SU-DHL-6 (cell line): ENCODE data around the gene HSD3B2.

Experiments used
- H2AFZ ChIP-seq: fragments of 200-600 bp; sonication (generic); 2 replicates; pipeline ENCODE4 v1.6.1; 2014; ENCODE audit warnings: low read depth, mild to moderate bottlenecking, moderate library complexity, mixed read lengths, antibody characterized with exemption, low read length; ENCODE audit not compliant: severe bottlenecking
- H3F3A ChIP-seq: fragments of 200-600 bp; shearing (Covaris generic); 2 replicates; pipeline ENCODE4 v1.6.0; 2016; ENCODE audit warnings: antibody characterized with exemption, mild to moderate bottlenecking; ENCODE audit not compliant: insufficient read depth
- H3K27ac ChIP-seq: fragments of 200-600 bp; sonication (generic); 2 replicates; pipeline ENCODE4 v1.5.1; 2016; ENCODE audit warnings: low read depth, mild to moderate bottlenecking, low read length, moderate library complexity, mixed read lengths
- H3K27me3 ChIP-seq: fragments of 200-600 bp; sonication (generic), shearing (Covaris generic); 2 replicates; pipeline ENCODE4 v1.6.0; 2014; ENCODE audit warnings: mild to moderate bottlenecking, low read length
- H3K36me3 ChIP-seq: fragments of 200-600 bp; sonication (generic); 2 replicates; pipeline ENCODE4 v1.6.1; 2014; ENCODE audit warnings: mild to moderate bottlenecking, low read length, mixed read lengths
- H3K4me2 ChIP-seq: fragments of 300-600, 200-600 bp; shearing (Covaris generic), sonication (generic); 2 replicates; pipeline ENCODE4 v1.6.0; 2014; ENCODE audit warnings: low read length, low read depth, mild to moderate bottlenecking; ENCODE audit not compliant: poor library complexity, severe bottlenecking
- H3K4me3 ChIP-seq: fragments of 200-600 bp; sonication (generic); 2 replicates; pipeline ENCODE4 v1.5.1; 2014; ENCODE audit warnings: antibody characterized with exemption, low read length, mild to moderate bottlenecking, mixed read lengths; ENCODE audit not compliant: insufficient read depth, poor library complexity, severe bottlenecking
- H3K79me2 ChIP-seq: fragments of 200-600 bp; sonication (generic); 2 replicates; pipeline ENCODE4 v1.6.1; 2014; ENCODE audit warnings: mild to moderate bottlenecking, low read length, moderate library complexity; ENCODE audit not compliant: insufficient read depth
- H3K9ac ChIP-seq: fragments of 200-600 bp; sonication (generic); 2 replicates; pipeline ENCODE4 v1.7.0; 2014; ENCODE audit warnings: mild to moderate bottlenecking, low read length
- H3K9me2 ChIP-seq: fragments of 200-600 bp; sonication (generic); replicated peaks from 2 replicates; pipeline ENCODE4 v1.6.1; 2014; ENCODE audit warnings: low read length; ENCODE audit not compliant: insufficient read depth
- H3K9me3 ChIP-seq: fragments of 200-600 bp; sonication (generic); 2 replicates; pipeline ENCODE4 v1.6.1; 2014; ENCODE audit warnings: low read length, mixed read lengths; ENCODE audit not compliant: insufficient read depth
- H4K20me1 ChIP-seq: fragments of 200-600 bp; sonication (generic); 2 replicates; pipeline ENCODE4 v1.6.1; 2014; ENCODE audit warnings: low read depth, mild to moderate bottlenecking, antibody characterized with exemption, low read length, moderate library complexity, mixed read lengths
- CTCF ChIP-seq: fragments of 200-600 bp; sonication (generic); IDR thresholded peaks from one replicate; pipeline ENCODE4 v1.5.1; 2017; ENCODE audit warnings: antibody characterized with exemption, mild to moderate bottlenecking, low read length, moderate library complexity; ENCODE audit not compliant: insufficient read depth, poor library complexity, severe bottlenecking
- EZH2phosphoT487 ChIP-seq: fragments of 200-600 bp; sonication (generic), shearing (Covaris generic); conservative IDR thresholded peaks from 2 replicates; pipeline ENCODE4 v1.6.1; 2018; ENCODE audit warnings: mild to moderate bottlenecking, antibody characterized with exemption, low read length, moderate library complexity, mixed read lengths

The HSD3B2 gene

GRCh38 chr1:119385650-119386049 is 29.3 kb upstream of the HSD3B2 start:
- no peak overlapping the region for H3K4me3 ChIP-seq
- H3K27ac ChIP-seq: no peak overlapping the region
- H3K4me2 ChIP-seq: no peak overlapping the region

GRCh38 chr1:119387858-119388257 is 27.1 kb upstream of the HSD3B2 start:
- no peak overlapping the region for H3K9ac ChIP-seq
- no peak overlapping the region for H3K4me2 ChIP-seq
- no peaks in the 10 kb centered on the region for H3F3A ChIP-seq
- H3K9me2 ChIP-seq: no peaks in the 10 kb centered on the region
- H3K36me3 ChIP-seq: no peaks in the 10 kb centered on the region
- H3K9me3 ChIP-seq: no peaks in the 10 kb centered on the region
- no peak for TF ChIP-seq EZH2phosphoT487
- TF ChIP-seq CTCF: no peak
- H3K4me3 ChIP-seq: no peak overlapping the region
- no peaks in the 10 kb centered on the region for H3K79me2 ChIP-seq
- H4K20me1 ChIP-seq: no peaks in the 10 kb centered on the region
- no peak overlapping the region for H3K27ac ChIP-seq
- no peaks in the 10 kb centered on the region for H3K27me3 ChIP-seq
- H2AFZ ChIP-seq: no peak overlapping the region

More at GRCh38 chr1:119385650-119386049, 29.3 kb upstream of the HSD3B2 start:
- TF ChIP-seq EZH2phosphoT487: no peak
- TF ChIP-seq CTCF: no peak
- H3K36me3 ChIP-seq: no peaks in the 10 kb centered on the region
- no peaks in the 10 kb centered on the region for H3K9me3 ChIP-seq
- H3K27me3 ChIP-seq: no peaks in the 10 kb centered on the region
- H3F3A ChIP-seq: no peaks in the 10 kb centered on the region
- no peaks in the 10 kb centered on the region for H4K20me1 ChIP-seq
- no peak overlapping the region for H2AFZ ChIP-seq
- H3K9me2 ChIP-seq: no peaks in the 10 kb centered on the region
- H3K9ac ChIP-seq: no peak overlapping the region
- H3K79me2 ChIP-seq: no peaks in the 10 kb centered on the region

GRCh38 chr1:119388450-119388849 is 26.5 kb upstream of the HSD3B2 start:
- no peak overlapping the region for H2AFZ ChIP-seq
- H3K27me3 ChIP-seq: no peaks in the 10 kb centered on the region
- H3K9ac ChIP-seq: no peak overlapping the region
- no peaks in the 10 kb centered on the region for H3K9me3 ChIP-seq
- no peak overlapping the region for H3K4me2 ChIP-seq
- H4K20me1 ChIP-seq: no peaks in the 10 kb centered on the region
- H3F3A ChIP-seq: no peaks in the 10 kb centered on the region
- TF ChIP-seq CTCF (no peak), EZH2phosphoT487 (no peak)
- H3K4me3 ChIP-seq: no peak overlapping the region
- H3K27ac ChIP-seq: no peak overlapping the region
- no peaks in the 10 kb centered on the region for H3K36me3 ChIP-seq
- no peaks in the 10 kb centered on the region for H3K9me2 ChIP-seq
- H3K79me2 ChIP-seq: no peaks in the 10 kb centered on the region

GRCh38 chr1:119390526-119390925 is 24.4 kb upstream of the HSD3B2 start:
- no peak overlapping the region for H2AFZ ChIP-seq
- H3K36me3 ChIP-seq: no peaks in the 10 kb centered on the region
- no peaks in the 10 kb centered on the region for H3K9me3 ChIP-seq
- H3K4me3 ChIP-seq: no peak overlapping the region
- H3F3A ChIP-seq: no peaks in the 10 kb centered on the region
- no peak overlapping the region for H3K9ac ChIP-seq
- no peaks in the 10 kb centered on the region for H3K79me2 ChIP-seq
- TF ChIP-seq CTCF (no peak), EZH2phosphoT487 (no peak)
- no peak overlapping the region for H3K4me2 ChIP-seq
- no peaks in the 10 kb centered on the region for H3K27me3 ChIP-seq
- H3K27ac ChIP-seq: no peak overlapping the region
- no peaks in the 10 kb centered on the region for H3K9me2 ChIP-seq
- no peaks in the 10 kb centered on the region for H4K20me1 ChIP-seq
